Panc1 (cell line): ENCODE data around the gene LHX1. TPM values are rescaled to one million over a fixed set of nuclear protein-coding genes. Genes with fewer than 3 reads are reported as not detected.

ENCODE experiments used
- ATAC-seq: fragments of 200-7000 bp; cut with Tn5 transposase; 2 replicates; pipeline ENCODE4 v1.9.1; 2020; ENCODE audit warnings: mild to moderate bottlenecking, moderate library complexity
- BruUV-seq: library from RNA; stranded (reverse); fragments of 400-500 nt; replicated peaks from 2 replicates; lab custom pipeline; 2021; lab: Mats Ljungman, UMichigan
- CTCF ChIA-PET: fragments of 300-600 bp; sonication (Branson Sonifier 250); formaldehyde crosslinking; loops from one replicate; lab custom pipeline; 2022; ENCODE audit warnings: antibody characterized with exemption; lab: Charles Lee
- POLR2A ChIA-PET: fragments of 300-600 bp; sonication (Branson Sonifier 250); formaldehyde crosslinking; loops from one replicate; lab custom pipeline; 2022; ENCODE audit warnings: antibody characterized with exemption; lab: Charles Lee
- DNase-seq: peaks from one replicate; pipeline ENCODE4 v3.0.0-alpha.2; 2010; ENCODE audit warnings: low read depth, low spot score
- H3K27ac ChIP-seq: 2 replicates; pipeline ENCODE4 v1.5.1; 2011; ENCODE audit warnings: mild to moderate bottlenecking, low read length, inconsistent platforms
- H3K27me3 ChIP-seq: fragments of 200-500 bp; sonication (Bioruptor generic); 2 replicates; pipeline ENCODE4 v1.6.0; 2014; ENCODE audit warnings: low read length, inconsistent platforms; ENCODE audit not compliant: control insufficient read depth, insufficient read depth
- H3K36me3 ChIP-seq: fragments of 200-500 bp; sonication (Bioruptor generic); 2 replicates; pipeline ENCODE4 v1.5.1; 2014; ENCODE audit warnings: inconsistent platforms, mild to moderate bottlenecking, low read length, moderate library complexity; ENCODE audit not compliant: control insufficient read depth, insufficient read depth
- H3K4me1 ChIP-seq: 2 replicates; pipeline ENCODE4 v1.5.1; 2011; ENCODE audit warnings: inconsistent platforms, mild to moderate bottlenecking, low read length, moderate library complexity; ENCODE audit not compliant: control insufficient read depth, insufficient read depth
- H3K4me3 ChIP-seq, 2 experiments: 2 replicates each; pipeline ENCODE4 v1.5.1; 2011 to 2012; ENCODE audit warnings: low read depth in 2 of 2, low read length in 2 of 2, mild to moderate bottlenecking in 2 of 2, inconsistent platforms in 1 of 2, moderate library complexity in 1 of 2
- H3K9me3 ChIP-seq: fragments of 200-500 bp; sonication (Bioruptor generic); 2 replicates; pipeline ENCODE4 v1.5.1; 2014; ENCODE audit warnings: low read depth, mild to moderate bottlenecking, inconsistent platforms, low read length, moderate library complexity; ENCODE audit not compliant: control insufficient read depth, insufficient read depth
- CTCF ChIP-seq: fragments of 450-650 bp; IDR thresholded peaks from 2 replicates; pipeline ENCODE4 v1.5.1; 2017; ENCODE audit warnings: mild to moderate bottlenecking
- POLR2AphosphoS5 ChIP-seq: IDR thresholded peaks from 2 replicates; pipeline ENCODE4 v1.6.1; 2012; ENCODE audit warnings: mild to moderate bottlenecking, low read depth, low read length, moderate library complexity
- REST ChIP-seq, 2 experiments: IDR thresholded peaks; 2 replicates each; pipeline ENCODE4 v1.6.1; 2011 to 2012; ENCODE audit warnings: low read depth in 2 of 2, control low read depth in 1 of 2, low read length in 1 of 2, mild to moderate bottlenecking in 1 of 2, moderate library complexity in 1 of 2; ENCODE audit not compliant: insufficient read depth in 1 of 2
- SIN3A ChIP-seq: IDR thresholded peaks from 2 replicates; pipeline ENCODE4 v1.6.1; 2012; ENCODE audit warnings: low read depth, mild to moderate bottlenecking, low read length, moderate library complexity, borderline replicate concordance; ENCODE audit not compliant: insufficient read depth
- TCF7L2 ChIP-seq: IDR thresholded peaks from 2 replicates; pipeline ENCODE4 v1.6.1; 2011; ENCODE audit warnings: mild to moderate bottlenecking, low read depth, low read length, inconsistent platforms
- in situ Hi-C: cut with HindIII; loops from 2 replicates; pipeline ENCODE4 v1.10.0; 2016; ENCODE audit warnings: low sequenced_read_pairs, low pct_unique_long_range_greater_than_20kb
- intact Hi-C: fragments of 100-400 bp; cut with micrococcal nuclease; formaldehyde crosslinking; loops from one replicate; pipeline ENCODE4 v1.10.0; 2022; ENCODE audit not compliant: unreplicated experiment
- total RNA-seq: library from RNA; stranded (reverse); gene quantifications from one replicate; pipeline ENCODE4 v1.2.1, GENCODE V29; 2021; ENCODE audit not compliant: unreplicated experiment

LHX1 gene
- total RNA-seq, 1 experiment from 2014 or later: 8.6 TPM

GRCh38 chr17:36932694-36933511, 4.4 kb upstream of the LHX1 start:
- ATAC-seq: no peak
- ChIA-PET POLR2A (no interaction called here), CTCF (no interaction called here)
- Histone ChIP-seq H3K9me3 (no peaks in the 10 kb centered on the region), H3K36me3 (no peaks in the 10 kb centered on the region), H3K27me3 (no peaks in the 10 kb centered on the region), H3K27ac (no peak overlapping the region), H3K4me3 (no peak overlapping the region), H3K4me1 (peaks cover 10% of the 10 kb centered on the region; the same call in 1 of the 2 replicates)
- DNase-seq: no peak
- in situ Hi-C loops: no loop called here
- TF ChIP-seq REST (IDR thresholded peaks at IDR 0.05; ENCODE audit: insufficient read depth in 1 of 2, low read depth in 2 of 2, low read length in 1 of 2) (no peak), TCF7L2 (no peak), CTCF (no peak), POLR2AphosphoS5 (no peak), SIN3A (no peak)
- intact Hi-C loops: no loop called here
- no TSS peak for BruUV-seq

- ATAC-seq: no peak
- BruUV-seq: no TSS peak
- H3K4me1 ChIP-seq: peaks cover 10% of the 10 kb centered on the region; the same call in 1 of the 2 replicates
- intact Hi-C loops (no loop called here), in situ Hi-C loops (no loop called here)
- no peaks in the 10 kb centered on the region for H3K36me3 ChIP-seq
- ChIA-PET CTCF (no interaction called here), POLR2A (no interaction called here)
- TF ChIP-seq REST (IDR thresholded peaks at IDR 0.05; ENCODE audit: insufficient read depth in 1 of 2, low read depth in 2 of 2, low read length in 1 of 2) (no peak), CTCF (no peak), TCF7L2 (no peak), SIN3A (no peak), POLR2AphosphoS5 (no peak)
- H3K27ac ChIP-seq: no peak overlapping the region
- no peaks in the 10 kb centered on the region for H3K27me3 ChIP-seq
- H3K9me3 ChIP-seq: no peaks in the 10 kb centered on the region
- no peak for DNase-seq
- no peak overlapping the region; a peak in 1 of 4 replicates for H3K4me3 ChIP-seq
Observed at GRCh38 chr17:36933512-36934143, 3.6 kb upstream of the LHX1 start.
